NCI-H2107 treated with DMSO at 0.1 percent for 48 hours (cell line): Measurements from ENCODE around the gene PRPF38A.

Source experiments
- DNase-seq: peaks from one replicate; lab custom pipeline; 2025; ENCODE audit not compliant: unreplicated experiment; lab: John Stamatoyannopoulos, UW

PRPF38A gene

GRCh38 chr1:52393174-52393573 lies 11.2 kb upstream of the PRPF38A start:
- no peak for DNase-seq

GRCh38 chr1:52399629-52400028 lies 4.8 kb upstream of the PRPF38A start:
- no peak for DNase-seq

GRCh38 chr1:52400131-52400530 lies 4.3 kb upstream of the PRPF38A start:
- no peak for DNase-seq

GRCh38 chr1:52402860-52403240 lies 1.6 kb upstream of the PRPF38A start:
- DNase-seq: peak; percentile 36

- no peak for DNase-seq
Measured at GRCh38 chr1:52403566-52404115, 761 bp upstream of the PRPF38A start.

GRCh38 chr1:52404975-52405338 lies 555 bp downstream of the PRPF38A start:
- no peak for DNase-seq

- no peak for DNase-seq
Measured at GRCh38 chr1:52413410-52413989, 9.1 kb downstream of the PRPF38A start.

GRCh38 chr1:52414942-52415341 lies 10.5 kb downstream of the PRPF38A start:
- DNase-seq: no peak

GRCh38 chr1:52416811-52417210 lies 12.4 kb downstream of the PRPF38A start:
- DNase-seq: no peak

GRCh38 chr1:52420713-52421112 lies 16.3 kb downstream of the PRPF38A start:
- no peak for DNase-seq

GRCh38 chr1:52423055-52423454 lies 18.7 kb downstream of the PRPF38A start:
- no peak for DNase-seq

GRCh38 chr1:52423771-52424170 lies 19.4 kb downstream of the PRPF38A start:
- no peak for DNase-seq

GRCh38 chr1:52424231-52424636 lies 19.8 kb downstream of the PRPF38A start:
- DNase-seq: no peak

GRCh38 chr1:52424813-52425212 lies 20.4 kb downstream of the PRPF38A start:
- DNase-seq: no peak

- no peak for DNase-seq
Measured at GRCh38 chr1:52426371-52426770, 22.0 kb downstream of the PRPF38A start.

- no peak for DNase-seq
Measured at GRCh38 chr1:52427152-52427551, 22.8 kb downstream of the PRPF38A start.

- DNase-seq: no peak
Measured at GRCh38 chr1:52432807-52433206, 28.4 kb downstream of the PRPF38A start.

- no peak for DNase-seq
Measured at GRCh38 chr1:52435211-52435610, 30.8 kb downstream of the PRPF38A start.

- no peak for DNase-seq
Measured at GRCh38 chr1:52435650-52436049, 31.2 kb downstream of the PRPF38A start.

GRCh38 chr1:52436817-52437216 lies 32.4 kb downstream of the PRPF38A start:
- DNase-seq: no peak

GRCh38 chr1:52439976-52440375 lies 35.6 kb downstream of the PRPF38A start:
- no peak for DNase-seq

GRCh38 chr1:52444463-52444862 lies 40.1 kb downstream of the PRPF38A start:
- no peak for DNase-seq

GRCh38 chr1:52454127-52454526 lies 49.7 kb downstream of the PRPF38A start:
- DNase-seq: no peak
